Liver (tissue), 9 donors: Measurements from ENCODE around the gene NTM. TPM values are rescaled to one million over a fixed set of nuclear protein-coding genes. Genes with fewer than 3 reads are reported as not detected.

Experiments
- DNase-seq: peaks from one replicate; pipeline ENCODE4 v3.0.0-alpha.2; 2017; ENCODE audit warnings: low spot score
- H3K27ac ChIP-seq, 2 donors: one replicate each; pipeline ENCODE4 v1.7.0; 2013; ENCODE audit warnings: inconsistent platforms in 2 of 2, low read length in 2 of 2, control low read depth in 1 of 2, low read depth in 1 of 2, mild to moderate bottlenecking in 1 of 2
- H3K27me3 ChIP-seq, 4 donors: one replicate each; pipeline versions ENCODE4 v1.6.1 to v1.7.0; 2013; ENCODE audit warnings: low read length in 3 of 4, inconsistent platforms in 1 of 4, mild to moderate bottlenecking in 1 of 4, moderate library complexity in 1 of 4; ENCODE audit not compliant: control insufficient read depth in 4 of 4, insufficient read depth in 4 of 4
- H3K36me3 ChIP-seq, 4 donors: one replicate each; pipeline versions ENCODE4 v1.6.1 to v1.7.0; 2013; ENCODE audit warnings: low read length in 3 of 4, mild to moderate bottlenecking in 3 of 4, low read depth in 1 of 4, moderate library complexity in 1 of 4; ENCODE audit not compliant: control insufficient read depth in 4 of 4, insufficient read depth in 3 of 4
- H3K4me1 ChIP-seq, 4 donors: one replicate each; pipeline versions ENCODE4 v1.6.1 to v1.7.0; 2013; ENCODE audit warnings: low read length in 3 of 4, mild to moderate bottlenecking in 3 of 4, moderate library complexity in 1 of 4; ENCODE audit not compliant: control insufficient read depth in 4 of 4, insufficient read depth in 4 of 4
- H3K4me3 ChIP-seq, 3 donors: one replicate each; pipeline versions ENCODE4 v1.6.1 to v1.7.0; 2013; ENCODE audit warnings: low read length in 3 of 3, control low read depth in 1 of 3, low read depth in 1 of 3, mild to moderate bottlenecking in 1 of 3
- H3K9ac ChIP-seq, 2 donors: one replicate each; pipeline ENCODE4 v1.7.0; 2013; ENCODE audit warnings: low read length in 2 of 2, mild to moderate bottlenecking in 2 of 2, moderate library complexity in 2 of 2, control low read depth in 1 of 2, low read depth in 1 of 2
- H3K9me3 ChIP-seq, 4 donors: one replicate each; pipeline versions ENCODE4 v1.6.1 to v1.7.0; 2013; ENCODE audit warnings: low read length in 3 of 4; ENCODE audit not compliant: control insufficient read depth in 4 of 4
- EGR1 ChIP-seq, 2 donors: IDR thresholded peaks; 2 replicates each; pipeline ENCODE4 v1.6.1; 2016 to 2018; ENCODE audit warnings: antibody characterized with exemption in 2 of 2, low read depth in 2 of 2
- FOXA1 ChIP-seq: IDR thresholded peaks from 2 replicates; pipeline ENCODE4 v1.6.1; 2016; ENCODE audit warnings: antibody characterized with exemption
- FOXA2 ChIP-seq: IDR thresholded peaks from 2 replicates; pipeline ENCODE4 v1.6.1; 2016; ENCODE audit warnings: antibody characterized with exemption
- GABPA ChIP-seq, 2 donors: IDR thresholded peaks in 1 of 2; conservative IDR thresholded peaks in 1 of 2; 2 replicates each; pipeline ENCODE4 v1.6.1; 2016; ENCODE audit warnings: antibody characterized with exemption in 2 of 2, mild to moderate bottlenecking in 1 of 2, moderate library complexity in 1 of 2
- HNF4A ChIP-seq, 2 donors: conservative IDR thresholded peaks; 2 replicates each; pipeline ENCODE4 v1.6.1; 2016; ENCODE audit warnings: antibody characterized with exemption in 2 of 2, mild to moderate bottlenecking in 2 of 2
- HNF4G ChIP-seq: IDR thresholded peaks from 2 replicates; pipeline ENCODE4 v1.6.1; 2016; ENCODE audit warnings: antibody characterized with exemption
- JUND ChIP-seq, 2 donors: IDR thresholded peaks; 2 replicates each; pipeline ENCODE4 v1.6.1; 2016; ENCODE audit warnings: antibody characterized with exemption in 2 of 2
- NR2F2 ChIP-seq: IDR thresholded peaks from 2 replicates; pipeline ENCODE4 v1.6.1; 2016; ENCODE audit warnings: antibody characterized with exemption
- RAD21 ChIP-seq, 2 donors: IDR thresholded peaks; 2 replicates each; pipeline ENCODE4 v1.6.1; 2016; ENCODE audit warnings: antibody characterized with exemption in 2 of 2, mild to moderate bottlenecking in 2 of 2
- REST ChIP-seq: IDR thresholded peaks from 2 replicates; pipeline ENCODE4 v1.6.1; 2016; ENCODE audit warnings: antibody characterized with exemption, mild to moderate bottlenecking
- RXRA ChIP-seq, 2 donors: IDR thresholded peaks; 2 replicates each; pipeline ENCODE4 v1.6.1; 2017 to 2018; ENCODE audit warnings: antibody characterized with exemption in 2 of 2, mild to moderate bottlenecking in 1 of 2
- SP1 ChIP-seq: IDR thresholded peaks from 2 replicates; pipeline ENCODE4 v1.6.1; 2018; ENCODE audit warnings: antibody characterized with exemption, mild to moderate bottlenecking
- TAF1 ChIP-seq: conservative IDR thresholded peaks from 2 replicates; pipeline ENCODE4 v1.6.1; 2016; ENCODE audit warnings: antibody characterized with exemption, mild to moderate bottlenecking
- YY1 ChIP-seq: IDR thresholded peaks from 2 replicates; pipeline ENCODE4 v1.6.1; 2016; ENCODE audit warnings: antibody characterized with exemption, mild to moderate bottlenecking
- ZBTB33 ChIP-seq: IDR thresholded peaks from 2 replicates; pipeline ENCODE4 v1.6.1; 2016; ENCODE audit warnings: antibody characterized with exemption
- WGBS: extraction: QIAGEN DNeasy Blood & Tissue Kit; methylation state at CpG from one replicate; pipeline ENCODE4 v1.1.7; 2013; 5-methylcytosine and 5-hydroxymethylcytosine counted together
- polyA plus RNA-seq, 2 donors: library from polyadenylated mRNA; stranded (reverse) in 1 of 2; unstranded in 1 of 2; fragments of 200-250 nt in 1 of 2; fragments of >200 nt in 1 of 2; fragmentation: Nextera tagmentation in 1 of 2; extraction: Ambion mirVana in 1 of 2; gene quantifications; one replicate each; pipeline versions ENCODE4 v1.2.1 to v1.2.3, GENCODE V29; 2013 to 2015
- total RNA-seq, 2 donors: library from RNA; depleted of rRNA; stranded (reverse); fragments of >200 nt; gene quantifications; one replicate each; pipeline ENCODE4 v1.2.3, GENCODE V29; 2014
- TF ChIP-seq, protein P1 (sequence below): fragments of 150-350 bp; IDR thresholded peaks from 2 replicates; pipeline ENCODE4 v1.5.1; 2017; ENCODE audit warnings: improper control_type of control experiment, low read depth, low read length; ENCODE audit not compliant: missing input control
- TF ChIP-seq, protein P2 (sequence below): IDR thresholded peaks from 2 replicates; pipeline ENCODE4 v1.6.1; 2016; ENCODE audit warnings: antibody characterized with exemption
- TF ChIP-seq, protein P3 (sequence below): IDR thresholded peaks from 2 replicates; pipeline ENCODE4 v1.6.1; 2016; ENCODE audit warnings: antibody characterized with exemption
- donor health status: healthy.
- donor health status: healthy.
- donor health status: healthy.
- donor health status: healthy.
- donor health status: healthy.

The NTM gene
- total and polyA plus RNA-seq, 4 donors = 0.08 to 1.1 (median 0.08) TPM; not detected in 1

DNA sequence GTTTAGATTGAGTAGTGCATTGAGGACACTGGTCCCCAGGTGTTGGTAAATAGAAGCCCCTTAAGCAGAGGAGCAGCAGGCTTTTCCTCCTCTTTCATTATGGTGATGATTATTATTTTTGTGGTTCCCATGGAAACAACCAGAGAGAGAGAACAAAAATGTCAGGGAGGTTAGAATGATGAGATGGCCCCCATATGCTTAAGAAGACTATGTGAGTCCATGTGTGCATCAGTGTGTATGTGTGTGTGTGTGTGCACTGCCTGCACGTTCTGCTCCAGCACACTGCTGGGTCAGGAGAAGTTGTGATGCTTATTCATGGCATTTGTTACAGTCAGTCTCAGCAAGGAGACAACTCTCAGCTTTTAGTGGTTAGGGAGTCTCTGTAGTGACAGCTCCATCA, 724.2 kb downstream of the NTM start:
- DNase-seq = no peak
- WGBS = 32% methylated on average over 1 of the region's 1 CpG
- no peak overlapping the region for H3K4me3 ChIP-seq
- H3K27ac ChIP-seq = no peak overlapping the region
- no peaks in the 10 kb centered on the region for H3K36me3 ChIP-seq
- no peaks in the 10 kb centered on the region for H3K4me1 ChIP-seq
- H3K9me3 ChIP-seq = no peaks in the 10 kb centered on the region
- TF ChIP-seq ZBTB33 (no peak), FOXA2 (no peak), HNF4G (no peak), EGR1 (IDR thresholded peaks at IDR 0.05; ENCODE audit: low read depth in 2 of 2) (no peak), HNF4A (conservative IDR thresholded peaks at IDR 0.05) (no peak), TAF1 (no peak), SP1 (no peak), YY1 (no peak), REST (no peak), NR2F2 (no peak), RXRA (IDR thresholded peaks at IDR 0.05) (no peak), JUND (IDR thresholded peaks at IDR 0.05) (no peak), GABPA (IDR thresholded peaks at IDR 0.05 in 1 of 2, conservative IDR thresholded peaks at IDR 0.05 in 1 of 2) (no peak), FOXA1 (no peak), RAD21 (IDR thresholded peaks at IDR 0.05) (no peak)
- TF ChIP-seq, protein P1, sequence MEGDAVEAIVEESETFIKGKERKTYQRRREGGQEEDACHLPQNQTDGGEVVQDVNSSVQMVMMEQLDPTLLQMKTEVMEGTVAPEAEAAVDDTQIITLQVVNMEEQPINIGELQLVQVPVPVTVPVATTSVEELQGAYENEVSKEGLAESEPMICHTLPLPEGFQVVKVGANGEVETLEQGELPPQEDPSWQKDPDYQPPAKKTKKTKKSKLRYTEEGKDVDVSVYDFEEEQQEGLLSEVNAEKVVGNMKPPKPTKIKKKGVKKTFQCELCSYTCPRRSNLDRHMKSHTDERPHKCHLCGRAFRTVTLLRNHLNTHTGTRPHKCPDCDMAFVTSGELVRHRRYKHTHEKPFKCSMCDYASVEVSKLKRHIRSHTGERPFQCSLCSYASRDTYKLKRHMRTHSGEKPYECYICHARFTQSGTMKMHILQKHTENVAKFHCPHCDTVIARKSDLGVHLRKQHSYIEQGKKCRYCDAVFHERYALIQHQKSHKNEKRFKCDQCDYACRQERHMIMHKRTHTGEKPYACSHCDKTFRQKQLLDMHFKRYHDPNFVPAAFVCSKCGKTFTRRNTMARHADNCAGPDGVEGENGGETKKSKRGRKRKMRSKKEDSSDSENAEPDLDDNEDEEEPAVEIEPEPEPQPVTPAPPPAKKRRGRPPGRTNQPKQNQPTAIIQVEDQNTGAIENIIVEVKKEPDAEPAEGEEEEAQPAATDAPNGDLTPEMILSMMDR = no peak
- TF ChIP-seq, protein P2, sequence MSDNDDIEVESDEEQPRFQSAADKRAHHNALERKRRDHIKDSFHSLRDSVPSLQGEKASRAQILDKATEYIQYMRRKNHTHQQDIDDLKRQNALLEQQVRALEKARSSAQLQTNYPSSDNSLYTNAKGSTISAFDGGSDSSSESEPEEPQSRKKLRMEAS = no peak
- TF ChIP-seq, protein P3, sequence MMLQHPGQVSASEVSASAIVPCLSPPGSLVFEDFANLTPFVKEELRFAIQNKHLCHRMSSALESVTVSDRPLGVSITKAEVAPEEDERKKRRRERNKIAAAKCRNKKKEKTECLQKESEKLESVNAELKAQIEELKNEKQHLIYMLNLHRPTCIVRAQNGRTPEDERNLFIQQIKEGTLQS = no peak
- H3K27me3 ChIP-seq = no peaks in the 10 kb centered on the region
- no peak overlapping the region for H3K9ac ChIP-seq
